OCI-LY1 (cell line): Measurements from ENCODE around the gene PATJ.

ENCODE experiments used
- H2AFZ ChIP-seq: fragments of 200-600 bp; sonication (generic), shearing (Covaris generic); 2 replicates; pipeline ENCODE4 v1.6.0; 2014; ENCODE audit warnings: antibody characterized with exemption, mild to moderate bottlenecking, low read length
- H3F3A ChIP-seq: fragments of 200-600 bp; sonication (generic), shearing (Covaris generic); 2 replicates; pipeline ENCODE4 v1.6.0; 2014; ENCODE audit warnings: mild to moderate bottlenecking, antibody characterized with exemption, low read length, moderate library complexity; ENCODE audit not compliant: insufficient read depth
- H3K27ac ChIP-seq: fragments of 200-600 bp; sonication (generic); 2 replicates; pipeline ENCODE4 v1.5.1; 2014; ENCODE audit warnings: low read length, mixed run types, mild to moderate bottlenecking, low read depth; ENCODE audit not compliant: poor library complexity, severe bottlenecking
- H3K27me3 ChIP-seq: fragments of 200-600 bp; sonication (generic); 2 replicates; pipeline ENCODE4 v1.6.0; 2014; ENCODE audit warnings: antibody characterized with exemption, mild to moderate bottlenecking, low read length, moderate library complexity; ENCODE audit not compliant: insufficient read depth
- H3K36me3 ChIP-seq: fragments of 200-600 bp; sonication (generic); 2 replicates; pipeline ENCODE4 v1.6.1; 2014; ENCODE audit warnings: mild to moderate bottlenecking, antibody characterized with exemption, low read length, moderate library complexity, mixed read lengths; ENCODE audit not compliant: insufficient read depth
- H3K4me1 ChIP-seq: fragments of 200-600 bp; sonication (generic); 2 replicates; pipeline ENCODE4 v1.5.1; 2014; ENCODE audit warnings: mild to moderate bottlenecking, low read length, moderate library complexity; ENCODE audit not compliant: insufficient read depth, severe bottlenecking
- H3K4me2 ChIP-seq: fragments of 200-600 bp; sonication (generic), shearing (Covaris generic); 2 replicates; pipeline ENCODE4 v1.6.1; 2014; ENCODE audit warnings: low read length
- H3K4me3 ChIP-seq: fragments of 200-600 bp; sonication (generic); 2 replicates; pipeline ENCODE4 v1.5.1; 2014; ENCODE audit warnings: low read length, low read depth, mild to moderate bottlenecking, mixed read lengths; ENCODE audit not compliant: poor library complexity, severe bottlenecking
- H3K79me2 ChIP-seq: fragments of 200-600 bp; shearing (Covaris generic); 2 replicates; pipeline ENCODE4 v1.6.1; 2016; ENCODE audit warnings: mixed run types, low read length, mixed read lengths; ENCODE audit not compliant: insufficient read depth
- H3K9ac ChIP-seq: fragments of 200-600 bp; sonication (generic), shearing (Covaris generic); 2 replicates; pipeline ENCODE4 v1.6.1; 2014; ENCODE audit warnings: mild to moderate bottlenecking, low read length, mixed read lengths
- H3K9me2 ChIP-seq: fragments of 200-600 bp; sonication (generic), shearing (Covaris generic); 2 replicates; pipeline ENCODE4 v1.6.1; 2014; ENCODE audit warnings: low read depth, mild to moderate bottlenecking, low read length, mixed read lengths
- H3K9me3 ChIP-seq: fragments of 200-600 bp; shearing (Covaris generic); 2 replicates; pipeline ENCODE4 v1.6.1; 2014; ENCODE audit warnings: low read length, mixed read lengths
- H4K20me1 ChIP-seq: fragments of 200-600 bp; sonication (generic), shearing (Covaris generic); 2 replicates; pipeline ENCODE4 v1.6.0; 2016; ENCODE audit warnings: mild to moderate bottlenecking, low read length; ENCODE audit not compliant: insufficient read depth
- CTCF ChIP-seq: fragments of 200-600 bp; sonication (generic), shearing (Covaris generic); IDR thresholded peaks from 2 replicates; pipeline ENCODE4 v1.5.1; 2017; ENCODE audit warnings: mild to moderate bottlenecking, antibody characterized with exemption, low read length, moderate library complexity, mixed read lengths
- EZH2 ChIP-seq: fragments of 200-600 bp; sonication (generic), shearing (Covaris generic); IDR thresholded peaks from 2 replicates; pipeline ENCODE4 v1.8.0; 2017; ENCODE audit warnings: borderline replicate concordance, mixed run types, mild to moderate bottlenecking, antibody characterized with exemption, low read length, moderate library complexity, mixed read lengths

The PATJ gene

GRCh38 chr1:61907102-61907501 is 164.8 kb downstream of the PATJ start:
- Histone ChIP-seq H4K20me1 (no peaks in the 10 kb centered on the region), H3K9me2 (no peaks in the 10 kb centered on the region)

GRCh38 chr1:61910035-61910434 is 167.8 kb downstream of the PATJ start:
- H3K4me2 ChIP-seq = no peak overlapping the region
- H3K4me3 ChIP-seq = no peak overlapping the region
- H3F3A ChIP-seq = 0 out of 2 replicates have a peak, but pooled peaks cover 3% of the 10 kb centered on the region
- no peaks in the 10 kb centered on the region for H3K9me2 ChIP-seq
- no peaks in the 10 kb centered on the region for H3K4me1 ChIP-seq
- H3K79me2 ChIP-seq = no peaks in the 10 kb centered on the region
- TF ChIP-seq CTCF (no peak), EZH2 (no peak)
- H3K27me3 ChIP-seq = no peaks in the 10 kb centered on the region
- H3K9ac ChIP-seq = no peak overlapping the region
- no peak overlapping the region for H2AFZ ChIP-seq
- H3K9me3 ChIP-seq = no peaks in the 10 kb centered on the region
- peaks cover 4% of the 10 kb centered on the region; the same call in 1 of the 2 replicates for H3K36me3 ChIP-seq
- H4K20me1 ChIP-seq = no peaks in the 10 kb centered on the region
- H3K27ac ChIP-seq = no peak overlapping the region

More at GRCh38 chr1:61907102-61907501, 164.8 kb downstream of the PATJ start:
- H3K36me3 ChIP-seq = peaks cover 4% of the 10 kb centered on the region; the same call in 1 of the 2 replicates
- no peaks in the 10 kb centered on the region for H3F3A ChIP-seq
- H3K4me2 ChIP-seq = no peak overlapping the region
- H3K27ac ChIP-seq = no peak overlapping the region
- H3K27me3 ChIP-seq = no peaks in the 10 kb centered on the region
- H2AFZ ChIP-seq = no peak overlapping the region
- H3K9me3 ChIP-seq = no peaks in the 10 kb centered on the region
- H3K4me3 ChIP-seq = no peak overlapping the region
- no peaks in the 10 kb centered on the region for H3K79me2 ChIP-seq
- H3K4me1 ChIP-seq = no peaks in the 10 kb centered on the region
- no peak overlapping the region for H3K9ac ChIP-seq
- TF ChIP-seq EZH2 = no peak
- no peak for TF ChIP-seq CTCF

- Histone ChIP-seq H3K9me3 (no peaks in the 10 kb centered on the region), H3K9me2 (no peaks in the 10 kb centered on the region), H3K4me2 (no peak overlapping the region), H3K4me1 (no peaks in the 10 kb centered on the region), H3K27ac (no peak overlapping the region), H3F3A (0 out of 2 replicates have a peak, but pooled peaks cover 3% of the 10 kb centered on the region), H3K4me3 (no peak overlapping the region), H2AFZ (no peak overlapping the region), H3K36me3 (peaks cover 7% of the 10 kb centered on the region), H3K27me3 (no peaks in the 10 kb centered on the region), H4K20me1 (no peaks in the 10 kb centered on the region), H3K9ac (no peak overlapping the region), H3K79me2 (no peaks in the 10 kb centered on the region)
- no peak for TF ChIP-seq CTCF
- TF ChIP-seq EZH2 = no peak
Measured at GRCh38 chr1:61914823-61915482, 172.7 kb downstream of the PATJ start.
